ENCODE data around the gene GRK3. TPM values are rescaled to one million over a fixed set of nuclear protein-coding genes. Genes with fewer than 3 reads are reported as not detected.
"Not testable (repeated sequence)": the region's sequence is repeated elsewhere in the genome, so short reads cannot be mapped to it uniquely, and the experiment has no call there.

Gene GRK3
- total RNA-seq, 1 donor from 2014 or later = 30.1 TPM

DNA sequence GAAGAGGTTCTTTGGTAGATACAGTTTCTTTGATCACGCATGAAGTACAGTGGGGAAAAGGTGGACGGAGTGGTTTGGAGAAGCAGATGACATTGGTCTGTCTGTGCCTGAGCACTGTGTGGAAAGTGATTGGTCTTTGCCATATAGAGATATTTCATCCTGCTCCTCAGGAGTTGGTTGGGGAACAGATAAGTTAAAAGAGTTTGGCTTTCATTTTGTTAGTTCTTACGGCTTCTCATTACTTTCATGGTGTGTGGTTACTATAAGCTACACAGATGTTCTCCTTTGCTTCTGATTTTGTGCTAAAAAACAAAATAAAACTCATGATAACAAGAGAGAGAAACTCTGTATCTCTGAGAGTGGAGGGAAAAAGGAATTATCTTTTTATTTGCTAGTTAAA lies 40.7 kb downstream of the GRK3 start:
- H3K4me1 Mint-ChIP-seq = peaks cover 15% of the 10 kb centered on the region
- H3K36me3 Mint-ChIP-seq (ENCODE audit: low read depth) = peaks cover 24% of the 10 kb centered on the region
- DNase-seq; H3K9me3 Mint-ChIP-seq; intact Hi-C loops (cut with micrococcal nuclease); H3K27me3 Mint-ChIP-seq; H3K4me3 Mint-ChIP-seq; H3K27ac Mint-ChIP-seq: not testable (repeated sequence)

DNA sequence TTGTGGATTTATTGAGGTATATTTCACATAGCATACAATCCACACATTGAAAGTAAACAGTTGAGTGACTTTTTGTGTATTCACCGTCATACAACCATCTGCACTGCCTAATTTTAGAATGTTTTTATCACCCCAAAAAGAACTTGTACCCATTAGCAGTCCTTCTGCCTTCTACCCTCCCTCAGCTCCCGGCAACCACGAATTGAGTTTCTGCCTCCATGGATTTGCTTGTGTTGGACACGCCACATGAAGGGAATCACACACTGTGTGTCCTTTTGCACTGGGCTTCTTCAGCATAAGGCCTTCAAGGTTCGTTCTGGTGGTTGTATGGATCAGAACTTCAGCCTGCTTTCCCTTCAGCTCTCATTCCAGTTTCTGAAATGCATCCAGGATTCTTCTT lies 41.1 kb downstream of the GRK3 start:
- Mint-ChIP-seq H3K4me1 (peaks cover 13% of the 10 kb centered on the region), H3K36me3 (ENCODE audit: low read depth) (peaks cover 25% of the 10 kb centered on the region)
- DNase-seq; H3K9me3 Mint-ChIP-seq; H3K4me3 Mint-ChIP-seq; H3K27me3 Mint-ChIP-seq; intact Hi-C loops (cut with micrococcal nuclease); H3K27ac Mint-ChIP-seq: not testable (repeated sequence)

DNA sequence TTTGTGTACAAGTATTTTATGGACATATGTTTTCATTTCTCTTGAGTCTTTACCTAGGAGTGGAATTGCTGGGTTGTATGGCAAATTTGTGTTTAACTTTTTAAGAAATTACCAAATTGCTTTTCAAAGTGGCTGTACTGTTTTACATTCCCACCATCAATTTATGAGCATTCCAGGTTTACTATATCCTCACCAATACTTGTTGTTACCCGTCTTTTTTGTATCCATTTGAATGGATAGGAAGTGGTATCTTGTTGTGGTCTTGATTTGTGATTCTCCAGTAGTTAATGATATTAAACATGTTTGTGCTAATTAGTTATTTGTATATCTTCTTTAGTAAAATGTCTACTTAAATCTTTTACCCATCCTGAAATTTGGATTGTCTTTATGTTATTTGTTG lies 46.8 kb downstream of the GRK3 start:
- peaks cover 43% of the 10 kb centered on the region for H3K36me3 Mint-ChIP-seq (ENCODE audit: low read depth)
- H3K4me3 Mint-ChIP-seq; intact Hi-C loops (cut with micrococcal nuclease); DNase-seq; H3K4me1 Mint-ChIP-seq; H3K27me3 Mint-ChIP-seq; H3K27ac Mint-ChIP-seq: not testable (repeated sequence)
- peaks cover 10% of the 10 kb centered on the region for H3K9me3 Mint-ChIP-seq

DNA sequence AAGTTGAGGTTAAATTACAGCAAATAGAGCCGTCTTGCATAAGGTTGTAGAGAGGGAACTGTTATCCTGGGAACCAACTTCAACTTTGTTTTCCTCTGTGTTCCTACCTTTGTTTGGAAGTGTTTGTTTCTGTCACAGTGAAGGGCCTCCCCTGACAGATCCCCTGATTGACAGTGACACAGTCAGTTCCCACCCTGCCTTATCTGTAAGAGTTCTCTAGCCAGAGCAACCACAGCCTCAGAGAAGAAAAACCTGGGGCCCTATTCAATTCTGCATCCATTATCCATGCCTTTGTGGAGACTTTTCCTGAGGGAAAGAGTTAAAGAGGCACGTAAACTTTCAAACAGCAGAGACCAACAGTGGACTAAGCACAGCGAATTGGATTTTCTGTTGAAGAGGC lies 48.7 kb downstream of the GRK3 start:
- H3K27me3 Mint-ChIP-seq; DNase-seq; H3K27ac Mint-ChIP-seq; H3K4me3 Mint-ChIP-seq; intact Hi-C loops (cut with micrococcal nuclease): not testable (repeated sequence)
- peaks cover 11% of the 10 kb centered on the region for H3K9me3 Mint-ChIP-seq
- H3K4me1 Mint-ChIP-seq = peaks cover 11% of the 10 kb centered on the region
- H3K36me3 Mint-ChIP-seq (ENCODE audit: low read depth) = peaks cover 42% of the 10 kb centered on the region

DNA sequence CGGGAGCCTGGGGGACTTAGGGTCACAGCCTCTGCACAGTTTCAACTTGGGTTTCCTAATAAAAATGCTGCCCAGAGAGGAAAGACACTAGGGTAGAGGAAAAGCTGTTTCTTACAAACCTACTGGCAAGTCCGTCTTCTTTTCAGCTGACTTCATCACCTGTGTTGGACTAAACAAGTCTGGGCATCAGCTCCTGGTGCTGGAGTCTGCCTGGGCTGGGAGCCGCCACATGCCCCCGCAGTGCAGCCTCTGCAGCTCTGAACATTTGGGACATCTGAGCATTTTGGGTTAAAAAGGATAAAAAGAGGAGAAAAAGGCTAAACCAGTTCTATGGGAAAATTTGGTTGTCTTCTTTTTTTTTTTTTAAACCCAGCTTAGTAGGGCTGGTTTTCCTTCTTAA lies 49.1 kb downstream of the GRK3 start:
- peaks cover 40% of the 10 kb centered on the region for H3K36me3 Mint-ChIP-seq (ENCODE audit: low read depth)
- H3K4me3 Mint-ChIP-seq; intact Hi-C loops (cut with micrococcal nuclease); DNase-seq; H3K4me1 Mint-ChIP-seq; H3K27ac Mint-ChIP-seq; H3K27me3 Mint-ChIP-seq: not testable (repeated sequence)
- peaks cover 11% of the 10 kb centered on the region for H3K9me3 Mint-ChIP-seq

DNA sequence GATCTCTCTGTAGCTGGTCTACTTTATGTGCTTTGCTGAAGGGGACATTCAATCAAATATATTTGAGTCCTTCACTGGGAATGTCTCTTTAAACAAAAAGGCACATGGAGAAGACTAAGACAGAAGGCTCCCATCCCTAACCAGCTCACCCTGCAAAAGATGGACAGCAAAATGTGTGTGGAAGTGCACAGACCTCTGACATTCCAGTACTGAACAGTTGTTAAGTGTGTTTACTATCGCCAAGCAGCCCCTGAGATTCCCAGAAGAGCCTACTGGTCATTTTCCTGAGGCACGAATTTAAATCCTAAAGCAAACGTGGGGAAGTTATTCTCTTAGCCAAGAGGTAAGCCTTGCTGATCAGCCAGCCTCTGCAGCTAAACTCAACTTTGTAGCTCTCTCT lies 50.3 kb downstream of the GRK3 start:
- intact Hi-C loops (cut with micrococcal nuclease); H3K27ac Mint-ChIP-seq; H3K27me3 Mint-ChIP-seq; DNase-seq; H3K4me3 Mint-ChIP-seq: not testable (repeated sequence)
- peaks cover 36% of the 10 kb centered on the region for H3K36me3 Mint-ChIP-seq (ENCODE audit: low read depth)
- H3K4me1 Mint-ChIP-seq = peaks cover 17% of the 10 kb centered on the region
- peaks cover 11% of the 10 kb centered on the region for H3K9me3 Mint-ChIP-seq

DNA sequence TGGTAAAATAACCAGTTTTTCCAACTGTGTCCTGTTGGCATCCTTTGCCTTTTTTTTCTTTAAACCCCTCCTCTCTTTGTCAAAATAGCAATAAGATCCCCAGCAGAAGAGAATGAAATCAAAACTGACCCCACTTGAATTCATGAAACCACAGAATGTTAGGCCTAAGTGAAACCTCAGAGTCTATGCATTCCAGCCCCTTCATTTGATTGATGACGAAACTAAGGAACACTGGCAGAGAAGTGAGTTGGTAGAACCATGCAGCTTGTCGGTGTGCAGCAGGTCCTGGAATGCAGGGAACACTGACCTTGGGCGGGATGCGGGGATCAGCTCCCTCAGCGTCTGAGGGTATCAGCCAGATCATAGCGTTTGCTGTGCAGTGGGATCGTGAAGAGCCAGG lies 57.5 kb downstream of the GRK3 start:
- Mint-ChIP-seq H3K36me3 (ENCODE audit: low read depth) (peaks cover 22% of the 10 kb centered on the region), H3K4me1 (peaks cover 47% of the 10 kb centered on the region), H3K4me3 (no peak overlapping the region), H3K27ac (no peak overlapping the region), H3K9me3 (no peaks in the 10 kb centered on the region), H3K27me3 (no peaks in the 10 kb centered on the region)
- no peak for DNase-seq
- intact Hi-C loops (cut with micrococcal nuclease) = loop anchor here (2.0 kb wide), 2 partner anchors 49 to 133 kb away; no protein-coding TSS in a partner anchor

DNA sequence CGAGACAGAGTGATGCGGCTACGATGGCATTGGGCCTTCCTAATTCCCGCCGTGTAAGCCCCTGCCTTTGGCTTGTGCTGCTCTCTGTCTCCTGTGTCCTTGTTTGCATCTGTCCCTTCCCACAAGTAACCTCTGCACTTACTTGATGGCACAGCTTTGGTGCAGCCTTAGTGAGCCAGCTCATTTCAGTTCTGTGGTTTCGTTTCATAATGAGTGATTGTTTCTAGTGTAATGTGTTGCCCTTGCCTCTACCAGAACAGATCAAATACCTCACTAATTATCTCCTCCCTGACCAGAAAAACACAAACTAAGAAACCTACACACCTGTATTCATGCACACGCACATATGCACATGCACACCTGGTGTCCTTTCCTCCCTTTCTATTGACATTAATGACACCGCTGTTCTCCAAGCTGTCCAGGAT lies 58.8 kb downstream of the GRK3 start:
- no peaks in the 10 kb centered on the region for H3K9me3 Mint-ChIP-seq
- H3K4me1 Mint-ChIP-seq = peaks cover 47% of the 10 kb centered on the region
- intact Hi-C loops (cut with micrococcal nuclease) = loop anchor here (2.0 kb wide), 2 partner anchors 51 to 135 kb away; no protein-coding TSS in a partner anchor
- no peaks in the 10 kb centered on the region for H3K27me3 Mint-ChIP-seq
- DNase-seq = peak; percentile 63
- H3K36me3 Mint-ChIP-seq (ENCODE audit: low read depth) = peaks cover 22% of the 10 kb centered on the region
- H3K4me3 Mint-ChIP-seq = no peak overlapping the region
- peak overlapping the region; percentile 25 for H3K27ac Mint-ChIP-seq

DNA sequence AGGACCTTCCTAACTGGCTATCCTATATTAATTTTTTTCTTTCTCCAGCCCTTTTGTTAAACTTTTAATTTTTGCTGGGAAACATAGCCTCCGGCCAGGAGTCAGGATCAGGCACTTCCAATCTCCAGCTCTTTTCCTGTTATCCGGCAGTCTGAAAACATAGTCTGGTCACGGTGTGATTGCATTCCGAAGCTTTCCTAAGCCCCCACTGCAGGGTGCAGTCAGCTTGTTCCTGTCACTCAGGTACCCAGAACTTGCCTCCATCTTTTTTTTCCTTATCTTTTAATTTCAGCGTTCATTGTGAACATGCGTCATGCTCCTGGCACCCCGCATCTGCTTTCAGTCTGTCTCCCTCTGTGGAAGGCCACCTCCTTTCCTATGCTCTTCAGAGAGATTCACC lies 59.4 kb downstream of the GRK3 start:
- Mint-ChIP-seq H3K4me1 (peaks cover 43% of the 10 kb centered on the region), H3K27ac (peak overlapping the region; percentile 80), H3K36me3 (ENCODE audit: low read depth) (peaks cover 22% of the 10 kb centered on the region), H3K4me3 (no peak overlapping the region), H3K27me3 (no peaks in the 10 kb centered on the region), H3K9me3 (no peaks in the 10 kb centered on the region)
- intact Hi-C loops (cut with micrococcal nuclease) = loop anchor here (1.0 to 2.0 kb wide), 3 partner anchors 51 to 135 kb away; no protein-coding TSS in a partner anchor
- DNase-seq = no peak

DNA sequence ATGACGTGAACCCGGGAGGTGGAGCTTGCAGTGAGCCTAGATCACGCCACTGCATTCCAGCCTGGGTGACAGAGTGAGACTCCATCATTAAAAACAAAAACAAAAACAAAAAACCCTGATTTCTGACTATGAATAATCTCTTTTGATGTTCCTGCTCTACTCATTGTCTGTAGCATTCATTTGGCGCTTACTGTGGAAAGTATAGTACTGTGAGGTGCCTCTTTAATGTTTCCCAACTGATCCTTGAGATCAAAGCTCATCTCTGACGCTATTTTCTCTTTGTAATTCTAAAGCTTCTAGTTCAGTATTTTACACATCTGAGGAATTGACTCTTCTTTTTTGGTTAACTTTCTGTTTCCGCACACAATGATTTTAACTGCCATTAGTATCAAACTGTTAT lies 60.0 kb downstream of the GRK3 start:
- DNase-seq = no peak
- H3K4me3 Mint-ChIP-seq = no peak overlapping the region
- H3K9me3 Mint-ChIP-seq = no peaks in the 10 kb centered on the region
- H3K27ac Mint-ChIP-seq = peak overlapping the region; percentile 80
- intact Hi-C loops (cut with micrococcal nuclease) = loop anchor here (1.0 kb wide), 1 partner anchor 122 kb away; no protein-coding TSS in a partner anchor
- H3K27me3 Mint-ChIP-seq = no peaks in the 10 kb centered on the region
- peaks cover 22% of the 10 kb centered on the region for H3K36me3 Mint-ChIP-seq (ENCODE audit: low read depth)
- H3K4me1 Mint-ChIP-seq = peaks cover 37% of the 10 kb centered on the region

DNA sequence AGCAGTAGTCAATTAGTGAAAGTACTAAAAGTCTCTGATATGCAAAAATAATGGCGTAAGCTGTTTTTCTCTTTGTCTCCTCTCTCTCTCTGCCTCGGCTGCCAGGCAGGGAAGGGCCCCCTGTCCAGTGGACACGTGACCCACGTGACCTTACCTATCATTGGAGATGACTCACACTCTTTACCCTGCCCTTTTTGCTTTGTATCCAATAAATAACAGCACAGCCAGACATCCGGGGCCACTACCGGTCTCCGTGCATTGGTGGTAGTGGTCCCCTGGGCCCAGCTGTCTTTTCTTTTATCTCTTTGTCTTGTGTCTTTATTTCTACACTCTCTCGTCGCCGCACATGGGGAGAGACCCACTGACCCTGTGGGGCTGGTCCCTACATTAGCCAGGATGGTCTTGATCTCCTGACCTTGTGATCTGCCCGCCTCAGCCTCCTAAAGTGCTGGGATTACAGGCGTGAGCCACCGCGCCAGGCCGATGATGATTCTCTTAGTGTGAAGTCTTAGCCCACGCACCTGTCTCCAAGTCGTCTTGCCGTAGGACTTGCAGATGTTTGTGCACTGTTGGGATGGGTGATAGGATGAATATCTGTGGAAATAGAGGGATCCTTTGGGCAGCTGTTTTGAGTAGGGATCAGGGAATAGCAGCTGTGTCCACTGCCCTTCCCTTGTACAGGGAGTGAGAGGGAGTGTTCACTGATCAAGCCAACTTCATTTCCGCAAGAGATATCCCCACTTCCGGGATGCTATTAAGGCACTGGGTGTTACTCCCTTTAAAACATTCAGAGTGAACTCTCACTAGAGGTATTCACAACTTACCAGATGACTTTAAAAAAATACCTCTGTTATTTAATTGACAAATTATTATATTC lies 61.5 kb downstream of the GRK3 start:
- DNase-seq, H3K27ac Mint-ChIP-seq: not testable (repeated sequence)

DNA sequence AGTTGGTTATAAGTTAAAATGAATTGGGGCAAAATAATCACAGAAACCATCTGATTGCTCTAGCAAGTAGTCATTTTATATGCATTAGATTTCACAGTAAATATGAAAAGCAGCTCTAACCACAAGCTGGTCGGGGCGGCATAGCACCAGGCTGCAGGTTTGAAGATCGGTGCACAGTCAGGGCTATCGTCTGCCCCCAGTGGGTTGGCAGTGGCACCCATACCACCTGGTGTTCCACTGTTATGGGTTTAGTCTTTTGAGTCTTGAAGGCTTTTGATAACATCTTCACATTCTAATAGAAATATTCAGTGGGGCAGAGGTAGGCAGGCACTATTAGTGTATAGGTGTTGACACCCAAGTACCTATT lies 62.1 kb downstream of the GRK3 start:
- Mint-ChIP-seq H3K36me3 (ENCODE audit: low read depth) (peaks cover 18% of the 10 kb centered on the region), H3K4me1 (peaks cover 35% of the 10 kb centered on the region), H3K9me3 (no peaks in the 10 kb centered on the region), H3K27me3 (no peaks in the 10 kb centered on the region), H3K27ac (no peak overlapping the region), H3K4me3 (no peak overlapping the region)
- no peak for DNase-seq
- intact Hi-C loops (cut with micrococcal nuclease) = no loop called here

More for the DNA sequence above, 61.5 kb downstream of the GRK3 start:
- H3K4me3 Mint-ChIP-seq; H3K9me3 Mint-ChIP-seq; intact Hi-C loops (cut with micrococcal nuclease); H3K27me3 Mint-ChIP-seq: not testable (repeated sequence)
- H3K4me1 Mint-ChIP-seq = peaks cover 33% of the 10 kb centered on the region
- H3K36me3 Mint-ChIP-seq (ENCODE audit: low read depth) = peaks cover 20% of the 10 kb centered on the region

DNA sequence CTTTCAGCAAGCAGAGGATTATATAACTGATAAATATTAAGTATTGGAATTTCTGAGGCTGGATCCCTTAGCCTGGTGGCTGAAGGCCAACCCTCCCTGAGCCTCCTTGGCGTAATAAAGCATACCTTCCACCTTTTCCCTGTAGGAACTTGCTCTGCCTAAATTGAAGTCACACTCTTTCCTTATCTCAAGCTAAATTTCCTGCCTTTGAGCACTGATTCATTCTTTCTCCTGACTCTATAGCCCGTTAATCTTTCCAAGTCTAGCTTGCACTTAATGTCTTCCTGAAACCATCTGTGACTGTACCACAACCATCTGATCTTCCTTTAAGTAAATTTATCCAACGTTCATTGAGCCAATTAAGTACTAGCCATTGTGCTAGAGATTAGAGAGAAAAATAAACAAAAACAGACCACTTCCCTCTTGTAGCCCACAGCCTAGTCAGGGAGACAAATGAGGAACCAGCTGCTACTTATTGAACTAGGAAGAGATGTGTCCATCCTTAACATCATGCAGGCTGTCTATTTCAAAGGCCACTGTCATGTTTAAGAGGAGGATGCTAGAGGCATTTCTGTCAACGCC lies 62.9 kb downstream of the GRK3 start:
- intact Hi-C loops (cut with micrococcal nuclease) = no loop called here
- no peak for DNase-seq

DNA sequence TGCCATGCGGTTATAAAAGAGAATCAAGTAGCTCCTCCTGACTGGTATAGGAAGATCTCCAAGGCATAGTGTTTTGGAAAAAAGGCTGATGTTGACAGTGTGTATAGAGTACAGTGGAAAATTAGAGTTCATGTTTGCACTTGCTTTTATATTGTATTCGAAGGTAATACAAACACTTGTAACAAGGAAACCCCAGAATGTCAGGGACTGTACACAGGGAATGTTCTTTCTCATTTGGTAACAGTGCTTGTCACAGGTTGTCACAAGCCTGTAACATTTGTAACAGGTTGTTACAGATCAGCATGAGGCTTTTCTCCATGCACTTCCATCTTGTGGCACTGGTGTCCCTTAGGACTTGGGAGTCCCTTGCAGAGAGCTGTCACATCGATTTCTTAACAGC lies 64.0 kb downstream of the GRK3 start:
- intact Hi-C loops (cut with micrococcal nuclease) = no loop called here
- no peak for DNase-seq
- Mint-ChIP-seq H3K27ac (no peak overlapping the region), H3K4me3 (no peak overlapping the region), H3K9me3 (no peaks in the 10 kb centered on the region), H3K4me1 (peaks cover 21% of the 10 kb centered on the region), H3K27me3 (no peaks in the 10 kb centered on the region), H3K36me3 (ENCODE audit: low read depth) (peaks cover 9% of the 10 kb centered on the region)

More for the DNA sequence above, 62.9 kb downstream of the GRK3 start:
- no peaks in the 10 kb centered on the region for H3K27me3 Mint-ChIP-seq
- H3K4me1 Mint-ChIP-seq = peaks cover 31% of the 10 kb centered on the region
- peaks cover 15% of the 10 kb centered on the region for H3K36me3 Mint-ChIP-seq (ENCODE audit: low read depth)
- H3K9me3 Mint-ChIP-seq = no peaks in the 10 kb centered on the region
- H3K27ac Mint-ChIP-seq = no peak overlapping the region
- H3K4me3 Mint-ChIP-seq = no peak overlapping the region

Data from activated CD4-positive, alpha-beta T cell treated with anti-CD3 and anti-CD28 coated beads, Interleukin-2, amount 10 ng/mL, durations not matched to agents 24 days and 14 days (primary cell).